Upper lobe of left lung (tissue), 4 donors: ENCODE results near the gene RBM15B.

Experiments
- CTCF ChIP-seq, 6 experiments: fragments of 450-650 bp in 4 of 6; fragments of 200-600 bp in 2 of 6; sonication (generic) in 2 of 6; IDR thresholded peaks; one replicate each; pipeline ENCODE4 v1.5.1; 2016 to 2019; ENCODE audit warnings: antibody characterized with exemption in 6 of 6
- EP300 ChIP-seq, 4 donors: sonication (generic); formaldehyde crosslinking; IDR thresholded peaks; one replicate each; pipeline ENCODE4 v1.5.1; 2017; ENCODE audit warnings: antibody characterized with exemption in 4 of 4, control low read depth in 2 of 4
- POLR2A ChIP-seq, 4 donors: fragments of 450-650 bp; IDR thresholded peaks; one replicate each; pipeline ENCODE4 v1.5.1; 2016 to 2017; ENCODE audit warnings: antibody characterized with exemption in 4 of 4, mild to moderate bottlenecking in 2 of 4
- POLR2AphosphoS5 ChIP-seq, 2 donors: sonication (generic); formaldehyde crosslinking; IDR thresholded peaks; one replicate each; pipeline ENCODE4 v1.5.1; 2017; ENCODE audit warnings: antibody characterized with exemption in 2 of 2

GRCh38 chr3:51379301-51379700 lies 11.8 kb upstream of the RBM15B start:
- no peak for TF ChIP-seq CTCF (IDR thresholded peaks at IDR 0.05)
- TF ChIP-seq POLR2A (IDR thresholded peaks at IDR 0.05): no peak
- no peak for TF ChIP-seq EP300 (IDR thresholded peaks at IDR 0.05)
- no peak for TF ChIP-seq POLR2AphosphoS5 (IDR thresholded peaks at IDR 0.05)
